Trophoblast cell (in vitro differentiated cells and primary cell): ENCODE measurements around the gene SRP72.

Experiments used
- DNase-seq, 2 donors: peaks; one replicate each; pipeline ENCODE4 v3.0.0-alpha.2; 2016
- H2AFZ ChIP-seq: 2 replicates; pipeline ENCODE4 v1.6.1; 2013; ENCODE audit warnings: low read length, moderate library complexity, mild to moderate bottlenecking; ENCODE audit not compliant: insufficient read depth, poor library complexity
- H2AK5ac ChIP-seq: 2 replicates; pipeline ENCODE4 v1.6.1; 2013; ENCODE audit warnings: mild to moderate bottlenecking, low read length
- H2BK120ac ChIP-seq: 2 replicates; pipeline ENCODE4 v1.6.1; 2013; ENCODE audit warnings: low read length, mild to moderate bottlenecking, moderate library complexity; ENCODE audit not compliant: insufficient read depth, poor library complexity
- H2BK12ac ChIP-seq: 2 replicates; pipeline ENCODE4 v1.6.1; 2013; ENCODE audit warnings: mild to moderate bottlenecking, low read length, moderate library complexity
- H2BK5ac ChIP-seq: 2 replicates; pipeline ENCODE4 v1.6.1; 2013; ENCODE audit warnings: low read length, low read depth, moderate library complexity, mild to moderate bottlenecking; ENCODE audit not compliant: poor library complexity
- H3K14ac ChIP-seq: 2 replicates; pipeline ENCODE4 v1.6.1; 2013; ENCODE audit warnings: mild to moderate bottlenecking, low read length
- H3K18ac ChIP-seq: 2 replicates; pipeline ENCODE4 v1.6.1; 2013; ENCODE audit warnings: mild to moderate bottlenecking, low read length
- H3K23ac ChIP-seq: 2 replicates; pipeline ENCODE4 v1.6.1; 2013; ENCODE audit warnings: low read length
- H3K27ac ChIP-seq: 2 replicates; pipeline ENCODE4 v1.5.1; 2013; ENCODE audit warnings: low read depth, mild to moderate bottlenecking, inconsistent platforms, low read length, moderate library complexity
- H3K27me3 ChIP-seq: 2 replicates; pipeline ENCODE4 v1.6.1; 2013; ENCODE audit warnings: inconsistent platforms, mild to moderate bottlenecking, low read length, moderate library complexity; ENCODE audit not compliant: insufficient read depth
- H3K36me3 ChIP-seq, 2 experiments: 1 replicate in 1 of 2; 2 replicates in 1 of 2; pipeline ENCODE4 v1.6.1; 2013; ENCODE audit warnings: low read length in 2 of 2, mild to moderate bottlenecking in 2 of 2, moderate library complexity in 1 of 2; ENCODE audit not compliant: insufficient read depth in 2 of 2, control insufficient read depth in 1 of 2
- H3K4ac ChIP-seq: 2 replicates; pipeline ENCODE4 v1.6.1; 2013; ENCODE audit warnings: low read depth, mild to moderate bottlenecking, low read length, moderate library complexity
- H3K4me1 ChIP-seq, 2 experiments: 1 replicate in 1 of 2; 2 replicates in 1 of 2; pipeline ENCODE4 v1.6.1; 2013; ENCODE audit warnings: low read length in 2 of 2, mild to moderate bottlenecking in 2 of 2, moderate library complexity in 1 of 2; ENCODE audit not compliant: insufficient read depth in 2 of 2, control insufficient read depth in 1 of 2
- H3K4me2 ChIP-seq: 2 replicates; pipeline ENCODE4 v1.6.1; 2013; ENCODE audit warnings: inconsistent platforms, mild to moderate bottlenecking, low read length, moderate library complexity
- H3K4me3 ChIP-seq: 2 replicates; pipeline ENCODE4 v1.5.1; 2013; ENCODE audit warnings: mild to moderate bottlenecking, low read depth, low read length, inconsistent platforms
- H3K79me1 ChIP-seq: one replicate; pipeline ENCODE4 v1.6.1; 2013; ENCODE audit warnings: low read length
- H3K79me2 ChIP-seq: 2 replicates; pipeline ENCODE4 v1.6.1; 2013; ENCODE audit warnings: low read length, mild to moderate bottlenecking; ENCODE audit not compliant: control insufficient read depth, insufficient read depth, poor library complexity
- H3K9ac ChIP-seq: 2 replicates; pipeline ENCODE4 v1.6.1; 2013; ENCODE audit warnings: mild to moderate bottlenecking, low read length
- H3K9me3 ChIP-seq: 2 replicates; pipeline ENCODE4 v1.6.1; 2013; ENCODE audit warnings: low read depth, mild to moderate bottlenecking, control low read depth, inconsistent platforms, low read length; ENCODE audit not compliant: insufficient read depth
- H4K12ac ChIP-seq: 2 replicates; pipeline ENCODE4 v1.6.1; 2013; ENCODE audit warnings: low read depth, mild to moderate bottlenecking, low read length, moderate library complexity
- H4K8ac ChIP-seq: 2 replicates; pipeline ENCODE4 v1.6.1; 2013; ENCODE audit warnings: low read depth, mild to moderate bottlenecking, low read length, moderate library complexity
- H4K91ac ChIP-seq: one replicate; pipeline ENCODE4 v1.6.1; 2013; ENCODE audit warnings: low read depth, mild to moderate bottlenecking, low read length, moderate library complexity
- WGBS: extraction: QIAGEN DNeasy Blood & Tissue Kit; methylation state at CpG from one replicate; pipeline ENCODE4 v1.1.7; 2013; ENCODE audit warnings: missing lambda C conversion rate; ENCODE audit not compliant: insufficient read length, insufficient coverage; ENCODE audit errors: extremely low coverage; 5-methylcytosine and 5-hydroxymethylcytosine counted together

Gene SRP72

GRCh38 chr4:56512166-56512565 is 44.7 kb downstream of the SRP72 start:
- Histone ChIP-seq H2AFZ (no peak overlapping the region), H2BK12ac (no peak overlapping the region), H3K36me3 (no peaks in the 10 kb centered on the region), H4K91ac (no peak overlapping the region), H3K27ac (no peak overlapping the region), H3K14ac (no peak overlapping the region), H3K4me2 (no peak overlapping the region), H2BK5ac (no peak overlapping the region), H3K79me2 (no peaks in the 10 kb centered on the region), H3K4ac (no peak overlapping the region), H2AK5ac (no peak overlapping the region), H3K23ac (no peak overlapping the region), H3K4me3 (no peak overlapping the region), H3K18ac (no peak overlapping the region), H3K9me3 (no peaks in the 10 kb centered on the region), H3K27me3 (peaks cover 2% of the 10 kb centered on the region), H3K79me1 (no peaks in the 10 kb centered on the region), H3K4me1 (no peaks in the 10 kb centered on the region), H4K12ac (no peak overlapping the region), H2BK120ac (no peak overlapping the region), H4K8ac (no peak overlapping the region), H3K9ac (no peak overlapping the region)
- WGBS, result no CpG with 5 or more reads among the region's 1 CpG
- no peak for DNase-seq

GRCh38 chr4:56513517-56513916 is 46.1 kb downstream of the SRP72 start:
- Histone ChIP-seq H2AFZ (no peak overlapping the region), H3K14ac (no peak overlapping the region), H3K4ac (no peak overlapping the region), H3K9ac (no peak overlapping the region), H3K4me2 (no peak overlapping the region), H2BK12ac (no peak overlapping the region), H3K79me1 (no peaks in the 10 kb centered on the region), H3K9me3 (no peaks in the 10 kb centered on the region), H4K91ac (no peak overlapping the region), H3K27ac (no peak overlapping the region), H2AK5ac (no peak overlapping the region), H3K79me2 (no peaks in the 10 kb centered on the region), H2BK5ac (no peak overlapping the region), H4K12ac (no peak overlapping the region), H4K8ac (no peak overlapping the region), H3K18ac (no peak overlapping the region), H3K4me3 (no peak overlapping the region), H2BK120ac (no peak overlapping the region), H3K27me3 (no peaks in the 10 kb centered on the region), H3K23ac (no peak overlapping the region), H3K36me3 (no peaks in the 10 kb centered on the region), H3K4me1 (no peaks in the 10 kb centered on the region)
- no peak for DNase-seq
- no CpG with 5 or more reads among the region's 2 CpGs for WGBS

GRCh38 chr4:56530269-56531148 is 63.1 kb downstream of the SRP72 start:
- no peaks in the 10 kb centered on the region for H3K79me1 ChIP-seq
- H3K27ac ChIP-seq, result no peak overlapping the region
- H3K23ac ChIP-seq, result no peak overlapping the region
- peak overlapping the region; percentile 79 for H3K4me2 ChIP-seq
- H2BK120ac ChIP-seq, result no peak overlapping the region
- no CpG with 5 or more reads among the region's 68 CpGs for WGBS
- H3K4me3 ChIP-seq, result peak overlapping the region; percentile 64
- no peak overlapping the region for H2AK5ac ChIP-seq
- H3K9me3 ChIP-seq, result no peaks in the 10 kb centered on the region
- H3K79me2 ChIP-seq, result no peaks in the 10 kb centered on the region
- no peak overlapping the region for H2AFZ ChIP-seq
- H3K18ac ChIP-seq, result no peak overlapping the region
- DNase-seq, result peak; percentile 48 to 77
- no peak overlapping the region for H2BK12ac ChIP-seq
- H3K27me3 ChIP-seq, result peaks cover 17% of the 10 kb centered on the region
- H3K4ac ChIP-seq, result no peak overlapping the region
- no peak overlapping the region for H4K91ac ChIP-seq
- H2BK5ac ChIP-seq, result no peak overlapping the region
- no peak overlapping the region for H4K12ac ChIP-seq
- no peaks in the 10 kb centered on the region for H3K36me3 ChIP-seq
- no peak overlapping the region for H4K8ac ChIP-seq
- H3K4me1 ChIP-seq, result peaks cover 5 to 10% of the 10 kb centered on the region in 2 experiments
- no peak overlapping the region for H3K14ac ChIP-seq
- no peak overlapping the region for H3K9ac ChIP-seq

- Histone ChIP-seq H3K9ac (no peak overlapping the region), H2AK5ac (no peak overlapping the region), H2BK12ac (no peak overlapping the region)
Measured at GRCh38 chr4:56531149-56531770, 63.8 kb downstream of the SRP72 start.

More at GRCh38 chr4:56531149-56531770, 63.8 kb downstream of the SRP72 start:
- Histone ChIP-seq H2BK120ac (no peak overlapping the region), H4K8ac (no peak overlapping the region), H3K79me2 (no peaks in the 10 kb centered on the region), H3K9me3 (no peaks in the 10 kb centered on the region), H3K4me3 (peak overlapping the region; percentile 64), H4K12ac (no peak overlapping the region), H3K27me3 (peaks cover 17% of the 10 kb centered on the region), H2BK5ac (no peak overlapping the region), H3K18ac (no peak overlapping the region), H3K14ac (no peak overlapping the region), H3K79me1 (no peaks in the 10 kb centered on the region), H3K23ac (no peak overlapping the region), H3K4ac (no peak overlapping the region), H3K4me1 (peaks cover 5 to 10% of the 10 kb centered on the region in 2 experiments), H3K27ac (no peak overlapping the region), H2AFZ (no peak overlapping the region), H3K4me2 (peak overlapping the region; percentile 79), H3K36me3 (no peaks in the 10 kb centered on the region), H4K91ac (no peak overlapping the region)
- peak in 1 of 2 donors; percentile 8 for DNase-seq
- no CpG with 5 or more reads among the region's 11 CpGs for WGBS
